Fibroblast of mammary gland (primary cell): ENCODE measurements around the gene KDM1A.

Experiments used
- DNase-seq: peaks from one replicate; pipeline ENCODE4 v3.0.0-alpha.2; 2010; ENCODE audit warnings: low read depth
- H3K4me3 ChIP-seq: 2 replicates; pipeline ENCODE4 v1.5.1; 2011; ENCODE audit warnings: low read depth, mild to moderate bottlenecking, low read length, moderate library complexity; ENCODE audit not compliant: control insufficient read depth
- TF ChIP-seq, protein P1 (sequence below): conservative IDR thresholded peaks from 2 replicates; pipeline ENCODE4 v1.5.1; 2011; ENCODE audit warnings: low read depth, low read length, inconsistent platforms; ENCODE audit not compliant: control insufficient read depth, insufficient read depth

KDM1A gene

DNA sequence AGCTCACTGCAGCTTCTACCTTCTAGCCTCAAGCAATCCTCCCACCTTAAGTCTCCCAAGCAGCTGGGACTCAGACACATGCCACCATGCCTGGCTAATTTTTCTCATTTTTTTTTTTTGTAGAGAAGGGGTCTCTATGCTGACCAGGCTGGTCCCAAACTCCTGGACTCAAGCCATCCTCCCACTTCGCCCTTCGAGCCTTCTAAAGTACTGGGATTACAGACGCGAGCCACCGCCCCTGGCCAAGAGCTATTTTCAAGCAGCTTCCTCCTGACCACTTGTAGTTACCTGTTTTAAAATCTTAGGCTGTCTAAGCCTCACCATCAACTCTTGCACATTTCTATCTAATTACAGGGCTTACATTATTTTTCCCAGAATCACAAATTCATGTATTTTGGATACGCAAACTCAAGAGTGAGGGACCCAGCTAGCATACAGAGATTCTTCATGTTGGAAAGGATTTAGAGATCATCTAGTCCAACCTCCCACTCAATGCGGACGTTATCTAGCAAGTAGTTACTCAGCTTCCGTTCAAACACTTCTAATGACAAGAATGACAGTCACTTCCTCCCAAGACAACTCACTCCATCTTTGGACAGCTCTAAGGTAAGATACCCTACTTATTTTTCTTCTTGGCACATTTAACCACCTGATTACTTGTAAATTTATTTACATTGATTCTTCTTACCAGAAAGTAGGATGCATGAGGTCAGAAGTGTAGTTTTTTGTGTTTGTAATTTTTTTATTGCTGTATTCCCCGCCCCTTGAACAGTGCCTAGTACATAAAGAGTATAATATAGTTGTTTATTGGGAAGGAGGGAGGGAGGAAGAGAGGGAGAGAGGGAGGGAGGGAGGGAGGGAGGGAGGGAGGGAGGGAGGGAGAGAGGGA lies 84.0 kb downstream of the KDM1A start:
- TF ChIP-seq, protein P1, sequence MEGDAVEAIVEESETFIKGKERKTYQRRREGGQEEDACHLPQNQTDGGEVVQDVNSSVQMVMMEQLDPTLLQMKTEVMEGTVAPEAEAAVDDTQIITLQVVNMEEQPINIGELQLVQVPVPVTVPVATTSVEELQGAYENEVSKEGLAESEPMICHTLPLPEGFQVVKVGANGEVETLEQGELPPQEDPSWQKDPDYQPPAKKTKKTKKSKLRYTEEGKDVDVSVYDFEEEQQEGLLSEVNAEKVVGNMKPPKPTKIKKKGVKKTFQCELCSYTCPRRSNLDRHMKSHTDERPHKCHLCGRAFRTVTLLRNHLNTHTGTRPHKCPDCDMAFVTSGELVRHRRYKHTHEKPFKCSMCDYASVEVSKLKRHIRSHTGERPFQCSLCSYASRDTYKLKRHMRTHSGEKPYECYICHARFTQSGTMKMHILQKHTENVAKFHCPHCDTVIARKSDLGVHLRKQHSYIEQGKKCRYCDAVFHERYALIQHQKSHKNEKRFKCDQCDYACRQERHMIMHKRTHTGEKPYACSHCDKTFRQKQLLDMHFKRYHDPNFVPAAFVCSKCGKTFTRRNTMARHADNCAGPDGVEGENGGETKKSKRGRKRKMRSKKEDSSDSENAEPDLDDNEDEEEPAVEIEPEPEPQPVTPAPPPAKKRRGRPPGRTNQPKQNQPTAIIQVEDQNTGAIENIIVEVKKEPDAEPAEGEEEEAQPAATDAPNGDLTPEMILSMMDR = no peak
- H3K4me3 ChIP-seq = no peak overlapping the region
- peak; percentile 33 for DNase-seq

DNA sequence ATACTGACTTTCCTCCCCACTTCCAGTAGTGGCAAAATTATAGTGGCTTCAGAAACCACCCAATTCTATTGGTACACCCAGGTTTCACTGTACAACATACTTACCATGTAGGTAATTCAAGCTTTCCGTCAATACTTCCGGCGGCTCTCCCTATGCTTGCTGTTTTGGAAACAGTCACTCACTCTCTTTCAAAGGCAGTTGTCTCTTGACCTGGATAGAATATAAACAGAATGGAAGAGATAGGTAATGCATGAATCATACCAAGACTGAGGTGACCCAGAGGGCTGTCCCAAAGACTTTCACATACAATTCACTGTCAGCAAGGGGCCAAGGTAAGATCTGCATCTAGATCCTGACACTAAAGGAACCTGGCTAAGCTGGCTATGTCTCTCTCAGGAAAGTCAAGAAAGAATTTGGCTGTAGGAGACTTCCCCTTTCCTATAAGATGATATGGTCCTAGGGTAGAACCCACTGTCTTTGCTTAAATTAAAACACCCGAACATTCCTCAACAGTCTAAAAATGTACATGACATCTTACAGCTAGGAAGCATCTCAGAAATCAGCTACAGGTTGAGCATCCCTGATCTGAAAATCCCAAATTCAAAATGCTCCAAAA lies 89.8 kb downstream of the KDM1A start:
- H3K4me3 ChIP-seq = no peak overlapping the region
- TF ChIP-seq, protein P1 = no peak
- no peak for DNase-seq

DNA sequence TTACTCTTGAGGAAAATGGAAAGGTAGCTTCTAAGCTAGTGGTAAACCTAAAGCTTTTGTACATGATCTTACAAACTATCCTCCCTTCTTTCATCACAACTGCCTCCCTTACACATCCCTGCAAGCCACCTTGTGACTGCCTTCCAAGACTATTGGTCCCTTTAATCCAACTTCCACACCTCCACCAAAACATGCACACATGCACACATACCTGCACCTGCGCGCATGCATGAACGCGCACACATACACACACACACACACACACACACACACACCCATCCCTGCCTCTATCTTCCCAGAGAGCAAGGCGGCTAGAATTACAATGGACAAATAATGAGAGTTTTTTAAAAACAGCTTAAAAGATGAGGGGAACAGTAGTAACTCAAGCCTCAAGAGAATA lies 91.1 kb downstream of the KDM1A start:
- TF ChIP-seq, protein P1 = no peak
- no peak for DNase-seq
- H3K4me3 ChIP-seq = no peak overlapping the region

DNA sequence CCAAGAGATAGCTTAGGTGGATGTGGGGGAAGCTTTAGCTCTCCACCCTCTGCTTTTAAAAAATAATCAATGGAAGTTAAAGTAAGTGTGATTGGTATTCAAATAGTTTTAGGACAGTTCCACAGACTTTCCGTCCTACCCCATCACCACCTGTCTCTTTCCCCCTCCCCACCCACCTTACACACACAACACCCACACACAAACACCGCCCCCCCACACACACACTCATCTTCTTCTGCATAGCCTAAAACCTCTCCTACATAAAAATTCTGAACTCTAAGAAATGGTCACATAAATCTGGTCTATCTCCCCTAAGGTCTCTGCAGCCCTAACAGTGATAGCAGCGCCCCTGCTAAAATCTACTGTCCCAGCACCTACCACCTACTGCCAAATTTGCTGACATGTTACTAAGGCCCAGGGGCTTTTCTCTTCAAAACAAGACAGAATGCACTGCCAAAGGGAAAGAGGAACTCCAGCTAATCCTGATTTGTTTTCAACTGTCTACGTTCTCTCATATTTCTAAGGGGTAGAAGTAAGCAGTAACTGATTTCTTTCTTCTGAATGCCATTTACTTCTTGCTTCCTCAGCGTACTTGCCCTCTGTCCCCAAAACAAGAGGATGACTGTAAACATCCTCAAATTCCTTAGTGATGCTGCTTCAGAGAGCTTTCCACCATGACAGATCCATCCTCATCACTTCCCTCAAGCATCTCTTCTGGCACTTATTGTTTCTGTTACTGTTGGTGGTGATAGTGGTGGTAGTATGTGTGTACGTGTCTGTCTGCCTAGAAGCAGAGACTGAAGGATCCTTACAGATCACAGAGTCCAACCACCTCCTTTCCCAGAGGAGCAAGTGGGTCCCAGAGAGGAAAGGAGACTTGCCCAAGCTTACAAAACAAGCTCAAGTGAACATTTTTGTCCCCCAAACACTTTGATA lies 92.6 kb downstream of the KDM1A start:
- no peak for DNase-seq
- TF ChIP-seq, protein P1 = no peak
- no peak overlapping the region for H3K4me3 ChIP-seq

DNA sequence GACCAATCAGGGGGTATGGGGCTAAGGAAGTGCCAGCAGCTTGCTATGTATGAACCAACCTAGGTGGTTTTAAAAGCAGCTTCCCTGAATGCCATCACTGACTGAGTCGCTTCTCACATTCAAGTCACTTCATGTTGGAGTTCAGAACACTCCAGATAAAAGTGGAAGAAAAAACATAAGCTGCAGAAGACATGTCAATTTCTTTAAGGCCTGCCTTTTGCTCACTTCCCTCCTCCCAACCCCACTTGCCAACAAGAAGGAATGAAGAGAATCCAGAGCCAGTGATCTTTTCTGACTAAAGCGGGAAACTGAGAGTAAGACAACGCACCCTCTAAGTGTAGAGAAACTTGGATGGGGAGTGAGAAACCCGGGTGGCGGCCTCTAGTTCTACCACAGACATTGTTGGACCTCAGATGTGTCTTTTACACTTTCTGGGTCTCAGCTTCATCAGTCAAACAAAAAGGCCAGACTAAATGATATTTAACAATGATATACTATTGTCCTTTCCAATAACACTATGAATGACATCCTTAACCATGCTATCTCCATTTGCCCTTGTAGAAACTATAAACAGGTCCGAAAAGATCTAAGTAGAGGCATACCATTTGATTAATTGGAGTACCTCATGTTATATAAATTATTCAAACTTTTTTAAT lies 95.3 kb downstream of the KDM1A start:
- H3K4me3 ChIP-seq = no peak overlapping the region
- TF ChIP-seq, protein P1 = no peak
- no peak for DNase-seq
